Endothelial cell of umbilical vein (primary cell): ENCODE results near the gene BABAM2.

Experiments
- JUN ChIP-seq: IDR thresholded peaks from 2 replicates; pipeline ENCODE4 v1.6.1; 2011; ENCODE audit warnings: borderline replicate concordance, low read depth; ENCODE audit not compliant: insufficient read length, insufficient read depth
- MYC ChIP-seq: IDR thresholded peaks from one replicate; pipeline ENCODE4 v1.6.1; 2011; ENCODE audit warnings: mild to moderate bottlenecking, low read depth, low read length
- POLR2A ChIP-seq: IDR thresholded peaks from 2 replicates; pipeline ENCODE4 v1.6.1; 2012; ENCODE audit warnings: low read depth, mild to moderate bottlenecking, control low read depth, low read length
- TF ChIP-seq, protein P1 (sequence below), 2 donors: IDR thresholded peaks; 1 replicate in 1 of 2; 2 replicates in 1 of 2; pipeline ENCODE4 v1.5.1; 2011; ENCODE audit warnings: low read length in 2 of 2, mild to moderate bottlenecking in 2 of 2, moderate library complexity in 2 of 2, control low read depth in 1 of 2, inconsistent platforms in 1 of 2, low read depth in 1 of 2; ENCODE audit not compliant: insufficient read depth in 1 of 2; ENCODE audit errors: extremely low read depth in 1 of 2

DNA sequence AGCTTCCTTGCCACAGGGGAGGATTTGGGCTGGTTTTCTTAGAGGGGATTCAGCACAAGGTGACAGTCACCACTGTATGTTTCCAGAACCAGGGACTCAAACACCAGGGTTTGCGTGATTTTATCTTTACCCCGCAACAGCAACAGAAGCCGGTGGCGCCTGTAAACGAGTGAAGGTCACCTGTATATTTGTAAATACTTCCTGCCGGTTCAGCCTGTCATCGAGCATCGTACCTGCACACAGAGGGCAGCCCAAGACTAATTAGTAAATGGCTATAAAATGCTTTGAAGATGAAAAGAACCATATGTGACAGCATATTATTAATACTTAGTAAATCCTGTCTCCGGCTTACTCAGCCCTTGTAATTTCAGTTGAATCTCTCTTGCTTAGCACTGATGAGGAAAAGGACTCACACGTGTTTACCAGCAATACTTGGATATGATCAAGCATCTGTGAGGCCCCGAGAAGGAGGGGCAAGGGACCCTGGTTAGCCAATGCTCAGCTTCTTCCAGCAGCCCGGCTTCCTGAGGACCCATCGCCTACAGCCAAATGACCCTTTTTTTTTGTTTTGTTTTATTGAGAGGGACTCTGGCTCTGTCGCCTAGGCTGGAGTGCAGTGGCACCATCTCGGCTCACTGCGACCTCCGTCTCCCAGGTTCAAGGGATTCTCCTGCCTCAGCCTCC lies 450.8 kb downstream of the BABAM2 start:
- TF ChIP-seq, protein P1, sequence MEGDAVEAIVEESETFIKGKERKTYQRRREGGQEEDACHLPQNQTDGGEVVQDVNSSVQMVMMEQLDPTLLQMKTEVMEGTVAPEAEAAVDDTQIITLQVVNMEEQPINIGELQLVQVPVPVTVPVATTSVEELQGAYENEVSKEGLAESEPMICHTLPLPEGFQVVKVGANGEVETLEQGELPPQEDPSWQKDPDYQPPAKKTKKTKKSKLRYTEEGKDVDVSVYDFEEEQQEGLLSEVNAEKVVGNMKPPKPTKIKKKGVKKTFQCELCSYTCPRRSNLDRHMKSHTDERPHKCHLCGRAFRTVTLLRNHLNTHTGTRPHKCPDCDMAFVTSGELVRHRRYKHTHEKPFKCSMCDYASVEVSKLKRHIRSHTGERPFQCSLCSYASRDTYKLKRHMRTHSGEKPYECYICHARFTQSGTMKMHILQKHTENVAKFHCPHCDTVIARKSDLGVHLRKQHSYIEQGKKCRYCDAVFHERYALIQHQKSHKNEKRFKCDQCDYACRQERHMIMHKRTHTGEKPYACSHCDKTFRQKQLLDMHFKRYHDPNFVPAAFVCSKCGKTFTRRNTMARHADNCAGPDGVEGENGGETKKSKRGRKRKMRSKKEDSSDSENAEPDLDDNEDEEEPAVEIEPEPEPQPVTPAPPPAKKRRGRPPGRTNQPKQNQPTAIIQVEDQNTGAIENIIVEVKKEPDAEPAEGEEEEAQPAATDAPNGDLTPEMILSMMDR (IDR thresholded peaks at IDR 0.05; ENCODE audit: extremely low read depth in 1 of 2, insufficient read depth in 1 of 2, low read depth in 1 of 2, low read length in 2 of 2), result no peak
- TF ChIP-seq JUN, result no peak
- TF ChIP-seq MYC, result no peak
- no peak for TF ChIP-seq POLR2A
